Tibial nerve (tissue), 4 donors: ENCODE measurements around the gene STON1.

Experiments used
- CTCF ChIP-seq, 5 experiments: fragments of 200-600 bp in 3 of 5; fragments of 450-650 bp in 2 of 5; sonication (generic) in 3 of 5; IDR thresholded peaks; one replicate each; pipeline ENCODE4 v1.5.1; 2016 to 2019; ENCODE audit warnings: antibody characterized with exemption in 5 of 5, mild to moderate bottlenecking in 3 of 5, moderate library complexity in 2 of 5
- EP300 ChIP-seq, 2 donors: sonication (generic); formaldehyde crosslinking; IDR thresholded peaks; one replicate each; pipeline ENCODE4 v1.6.1; 2017; ENCODE audit warnings: antibody characterized with exemption in 2 of 2, mild to moderate bottlenecking in 1 of 2

DNA sequence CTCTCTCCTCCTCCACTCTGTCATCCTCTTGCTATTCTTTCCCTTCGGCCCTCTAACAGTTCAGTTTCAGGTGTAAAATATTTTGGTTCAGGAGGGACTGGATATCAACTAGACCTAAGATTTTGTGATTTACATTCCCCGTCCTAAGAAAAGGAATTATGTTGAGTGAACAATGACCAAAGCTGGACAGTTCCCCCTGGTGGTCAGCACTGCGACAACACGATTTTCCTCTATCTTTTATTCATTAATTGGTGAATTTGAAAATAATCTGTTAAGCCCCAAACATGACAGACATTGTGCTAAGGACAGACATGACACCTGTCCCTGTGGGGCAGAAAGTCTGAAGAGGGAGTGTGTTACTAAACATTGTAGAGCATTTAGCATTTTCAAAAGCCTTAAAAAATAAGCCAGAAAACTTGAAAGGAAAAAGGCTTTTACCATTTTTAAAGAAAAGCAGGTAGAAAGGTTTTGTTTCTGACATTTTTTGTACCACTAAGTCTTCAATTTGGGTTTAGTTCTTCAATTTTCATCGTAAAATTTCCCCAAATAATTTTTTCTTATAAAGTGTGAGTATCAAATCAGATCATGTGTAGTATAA, 59.3 kb downstream of the STON1 start:
- TF ChIP-seq EP300 (IDR thresholded peaks at IDR 0.05) (peak in 1 of 2 donors; percentile 19), CTCF (IDR thresholded peaks at IDR 0.05) (peak; percentile 60 to 79 (median 71))
